ENCODE results near the gene ZNF692.
"Not testable (repeated sequence)": the region's sequence is repeated elsewhere in the genome, so short reads cannot be mapped to it uniquely, and the experiment has no call there.

Gene ZNF692, protein sequence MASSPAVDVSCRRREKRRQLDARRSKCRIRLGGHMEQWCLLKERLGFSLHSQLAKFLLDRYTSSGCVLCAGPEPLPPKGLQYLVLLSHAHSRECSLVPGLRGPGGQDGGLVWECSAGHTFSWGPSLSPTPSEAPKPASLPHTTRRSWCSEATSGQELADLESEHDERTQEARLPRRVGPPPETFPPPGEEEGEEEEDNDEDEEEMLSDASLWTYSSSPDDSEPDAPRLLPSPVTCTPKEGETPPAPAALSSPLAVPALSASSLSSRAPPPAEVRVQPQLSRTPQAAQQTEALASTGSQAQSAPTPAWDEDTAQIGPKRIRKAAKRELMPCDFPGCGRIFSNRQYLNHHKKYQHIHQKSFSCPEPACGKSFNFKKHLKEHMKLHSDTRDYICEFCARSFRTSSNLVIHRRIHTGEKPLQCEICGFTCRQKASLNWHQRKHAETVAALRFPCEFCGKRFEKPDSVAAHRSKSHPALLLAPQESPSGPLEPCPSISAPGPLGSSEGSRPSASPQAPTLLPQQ

DNA sequence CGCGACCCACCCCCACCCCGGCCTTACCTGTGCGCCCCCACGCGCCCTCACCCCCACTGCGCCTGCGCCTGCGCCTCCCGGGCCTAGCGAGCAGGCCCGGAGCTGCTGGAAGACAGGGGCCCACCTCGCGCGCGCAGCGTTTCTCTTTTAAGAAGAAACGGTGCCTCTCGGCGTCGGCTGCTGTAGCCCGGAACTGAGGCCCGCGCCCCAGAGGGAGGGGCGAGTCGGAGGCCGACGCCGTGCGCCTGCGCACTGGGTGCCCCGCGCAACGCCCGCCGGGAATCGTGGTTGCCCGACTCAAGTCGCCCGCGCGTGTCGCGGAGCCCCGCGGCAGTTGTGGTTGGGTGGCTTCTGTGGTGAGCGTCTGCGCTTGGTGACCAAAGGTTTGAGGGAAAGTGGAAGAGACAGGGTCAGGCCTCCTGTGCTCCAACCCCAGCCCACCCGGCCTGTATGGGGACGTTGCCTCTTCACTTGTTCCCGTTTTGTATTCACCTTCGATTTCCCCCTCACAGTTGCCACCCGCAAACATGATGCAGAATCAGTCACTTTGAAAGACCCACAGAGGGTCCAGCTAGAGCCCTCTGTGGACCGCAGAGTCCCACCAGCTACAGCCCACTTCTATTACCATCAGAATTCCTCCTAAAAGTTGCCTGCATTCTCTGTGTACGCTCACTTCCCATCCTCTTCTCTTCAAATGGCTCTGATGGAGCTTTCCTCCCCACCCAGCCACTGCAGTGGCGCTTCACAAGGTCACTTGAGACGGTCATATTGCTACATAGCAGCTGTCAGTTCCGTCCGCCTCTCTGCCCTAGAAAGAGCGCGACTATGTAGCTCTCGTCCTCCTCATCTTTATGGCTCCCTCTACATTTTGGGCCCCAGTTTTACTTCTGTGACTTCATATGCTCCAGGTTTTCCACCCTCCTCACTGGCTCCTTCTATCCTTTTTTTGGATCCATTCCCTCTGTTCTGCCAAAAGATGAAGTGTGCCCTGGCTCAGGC, at the start of gene ZNF692:
Gene ZNF692, minus strand, starts transcription at position 195 of the 999 bp plus-strand sequence. CDS start 776 bp downstream, outside the sequence.
- DNase-seq (ENCODE audit: low read depth in 2 of 2): peak; percentile 96 to 98

DNA sequence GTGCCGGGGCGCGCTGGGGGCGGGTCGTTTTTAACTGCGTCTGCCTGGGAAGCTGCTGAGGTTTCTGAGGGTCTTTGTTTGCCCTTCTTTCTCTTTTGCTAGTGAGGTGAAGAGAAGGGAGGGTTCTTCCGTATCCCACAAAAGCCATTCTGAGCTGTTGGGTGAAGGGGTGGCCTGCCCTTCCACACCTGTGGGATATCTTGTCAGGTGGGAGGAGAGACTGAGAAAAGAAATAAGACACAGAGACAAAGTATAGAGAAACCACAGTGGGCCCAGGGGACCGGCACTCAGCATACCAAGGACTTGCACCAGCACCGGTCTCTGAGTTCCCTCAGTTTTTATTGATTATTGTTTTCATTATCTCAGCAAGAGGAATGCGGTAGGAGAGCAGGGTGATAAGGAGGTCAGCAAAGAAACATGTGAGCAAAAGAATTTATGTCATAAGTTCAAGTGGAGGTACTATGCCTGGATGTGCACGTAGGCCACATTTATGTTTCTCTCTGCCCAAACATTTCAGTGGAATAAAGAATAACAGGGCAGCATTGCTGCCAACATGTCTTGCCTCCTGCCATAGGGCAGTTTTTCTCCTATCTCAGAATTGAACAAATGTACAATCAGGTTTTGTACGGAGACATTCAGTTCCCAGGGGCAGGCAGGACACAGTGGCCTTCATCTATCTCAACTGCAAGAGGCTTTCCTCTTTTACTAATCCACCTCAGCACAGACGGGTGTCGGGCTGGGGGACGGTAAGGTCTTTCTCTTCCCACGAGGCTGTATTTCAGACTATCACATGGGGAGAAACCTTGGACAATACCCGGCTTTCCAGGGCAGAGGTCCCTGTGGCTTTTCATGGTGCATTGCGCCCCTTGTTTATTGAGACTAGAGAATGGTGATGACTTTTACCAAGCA, 48.1 kb upstream of the ZNF692 start:
- no peak for DNase-seq (ENCODE audit: low read depth in 2 of 2)

DNA sequence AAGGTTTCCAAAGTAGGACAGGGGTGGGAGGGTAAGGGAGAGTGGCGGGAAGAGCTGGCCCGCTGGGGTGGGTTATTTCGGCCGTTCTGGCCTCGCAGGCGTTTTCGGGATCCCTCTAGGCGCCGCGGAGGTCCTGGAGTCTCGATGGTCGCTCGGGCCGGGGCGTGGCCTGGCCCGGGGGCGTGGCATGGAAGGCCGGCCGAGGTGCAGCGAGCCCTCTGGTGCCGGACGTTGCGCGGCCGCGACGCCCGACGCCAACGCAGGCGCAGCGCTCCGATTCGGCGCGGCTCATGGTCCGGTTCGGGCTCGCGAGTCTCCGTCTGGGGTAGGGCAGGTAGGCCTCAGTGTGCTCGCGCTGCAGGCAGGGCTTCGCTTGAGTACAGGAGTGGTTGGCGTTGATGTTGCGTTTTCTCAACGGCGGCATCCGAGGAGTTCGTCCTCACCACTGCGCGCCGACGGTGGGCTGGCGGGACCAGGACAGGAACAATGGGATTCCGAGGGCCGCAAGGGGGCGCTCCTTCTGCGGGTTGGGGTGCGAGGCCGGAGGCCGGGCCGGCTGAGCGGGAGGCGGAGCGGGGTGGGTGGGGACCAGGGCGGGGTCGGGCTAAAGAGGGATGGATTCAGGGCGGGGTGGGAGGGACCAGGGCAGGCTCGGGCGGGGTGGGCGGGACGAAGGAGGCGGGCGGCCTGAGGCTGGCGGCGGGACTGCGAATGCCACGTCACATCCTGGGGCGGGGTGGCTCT, 47.3 kb upstream of the ZNF692 start, which contains the start of gene PGBD2:
Gene PGBD2, plus strand, starts transcription at position 227 of the 744 bp plus-strand sequence. CDS start 7,628 bp downstream, outside the sequence.
- peak; percentile 87 to 90 for DNase-seq (ENCODE audit: low read depth in 2 of 2)

DNA sequence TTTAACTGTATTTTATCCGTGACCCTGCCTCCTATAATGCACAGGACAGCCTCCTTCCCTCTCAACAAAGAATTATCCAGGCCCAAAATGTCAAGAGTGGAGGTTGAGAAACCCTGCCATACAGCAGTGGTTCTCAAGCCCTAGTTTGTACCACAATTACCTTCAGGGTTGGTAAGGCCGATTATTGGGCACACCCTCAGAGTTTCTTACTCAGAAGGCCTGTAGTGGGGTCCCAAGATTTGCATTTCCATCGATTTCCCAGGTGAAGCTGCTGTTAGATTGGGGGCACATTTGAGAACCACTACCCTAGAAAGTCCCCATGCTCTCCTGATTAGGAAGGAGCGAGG, 46.8 kb upstream of the ZNF692 start:
- DNase-seq (ENCODE audit: low read depth in 2 of 2): no peak

DNA sequence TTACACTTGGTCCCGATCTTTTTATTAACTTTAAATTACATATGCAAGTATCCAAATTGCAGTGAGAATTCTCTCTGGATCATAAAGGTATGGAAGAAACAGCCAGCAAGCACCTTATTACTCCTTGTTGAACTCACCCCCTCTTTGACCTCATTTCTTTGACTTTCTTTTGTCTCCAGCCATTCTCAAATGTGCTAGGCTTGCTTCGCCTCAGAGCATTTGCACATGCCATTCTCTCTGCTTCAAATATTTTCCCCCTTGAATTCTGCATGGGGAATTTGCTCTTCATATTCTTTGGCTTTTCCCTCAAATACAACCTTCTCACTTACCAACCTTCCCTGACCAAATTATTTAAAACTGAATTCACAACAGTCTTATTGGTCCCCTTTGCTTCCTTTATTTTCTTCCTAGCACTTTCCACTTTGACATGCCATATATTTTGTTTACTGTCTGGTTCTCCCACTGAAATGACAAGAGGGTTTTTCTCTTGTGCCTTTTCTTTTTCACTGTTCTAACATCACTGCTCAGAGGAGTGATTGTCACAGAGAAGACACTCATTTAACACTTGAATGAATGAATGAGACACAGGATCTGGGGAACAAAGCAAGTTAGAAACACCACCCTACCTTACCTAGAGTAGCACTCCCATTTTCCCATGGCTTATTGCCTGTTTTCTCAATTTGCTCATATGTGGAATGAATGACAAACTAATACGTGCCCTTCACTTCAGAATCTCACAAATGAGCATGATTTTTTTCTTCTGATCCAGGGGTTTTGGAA, 45.7 kb upstream of the ZNF692 start:
- DNase-seq (ENCODE audit: low read depth in 2 of 2): no peak

DNA sequence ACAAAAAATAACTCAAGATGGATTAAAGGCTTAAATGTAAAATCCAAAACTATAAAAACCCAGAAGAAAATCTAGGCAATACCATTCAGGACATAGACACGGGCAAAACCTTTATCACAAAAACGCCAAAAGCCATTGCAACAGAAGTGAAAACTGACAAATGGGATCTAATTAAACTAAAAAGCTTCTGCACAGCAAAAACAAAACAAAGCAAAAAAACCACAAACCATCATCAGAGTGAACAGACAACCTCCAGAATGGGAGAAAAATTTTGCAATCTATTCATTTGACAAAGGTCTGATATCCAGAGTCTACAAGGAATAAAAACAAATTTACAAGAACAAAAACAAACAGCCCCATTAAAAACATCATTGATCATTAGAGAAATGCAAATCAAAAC, 42.7 kb upstream of the ZNF692 start:
- no peak for DNase-seq (ENCODE audit: low read depth in 2 of 2)

DNA sequence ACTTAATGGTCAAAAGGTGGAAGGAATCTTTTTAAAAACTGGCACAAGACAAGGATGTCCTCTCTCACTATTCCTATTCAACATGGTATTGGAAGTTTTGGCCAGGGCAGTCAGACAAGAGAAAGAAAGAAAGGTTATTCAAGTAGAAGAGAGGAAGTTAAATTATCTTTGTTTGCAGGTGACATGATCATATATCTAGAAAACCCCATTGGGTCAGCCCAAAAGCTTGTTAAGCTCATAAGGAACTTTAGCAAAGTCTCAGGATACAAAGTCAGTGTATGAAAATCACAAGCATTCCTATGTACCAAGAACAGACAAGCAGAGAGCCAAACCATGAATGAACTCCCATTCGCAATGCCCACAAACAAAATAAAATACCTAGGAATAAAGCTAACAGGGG, 41.8 kb upstream of the ZNF692 start:
- DNase-seq (ENCODE audit: low read depth in 2 of 2): no peak

DNA sequence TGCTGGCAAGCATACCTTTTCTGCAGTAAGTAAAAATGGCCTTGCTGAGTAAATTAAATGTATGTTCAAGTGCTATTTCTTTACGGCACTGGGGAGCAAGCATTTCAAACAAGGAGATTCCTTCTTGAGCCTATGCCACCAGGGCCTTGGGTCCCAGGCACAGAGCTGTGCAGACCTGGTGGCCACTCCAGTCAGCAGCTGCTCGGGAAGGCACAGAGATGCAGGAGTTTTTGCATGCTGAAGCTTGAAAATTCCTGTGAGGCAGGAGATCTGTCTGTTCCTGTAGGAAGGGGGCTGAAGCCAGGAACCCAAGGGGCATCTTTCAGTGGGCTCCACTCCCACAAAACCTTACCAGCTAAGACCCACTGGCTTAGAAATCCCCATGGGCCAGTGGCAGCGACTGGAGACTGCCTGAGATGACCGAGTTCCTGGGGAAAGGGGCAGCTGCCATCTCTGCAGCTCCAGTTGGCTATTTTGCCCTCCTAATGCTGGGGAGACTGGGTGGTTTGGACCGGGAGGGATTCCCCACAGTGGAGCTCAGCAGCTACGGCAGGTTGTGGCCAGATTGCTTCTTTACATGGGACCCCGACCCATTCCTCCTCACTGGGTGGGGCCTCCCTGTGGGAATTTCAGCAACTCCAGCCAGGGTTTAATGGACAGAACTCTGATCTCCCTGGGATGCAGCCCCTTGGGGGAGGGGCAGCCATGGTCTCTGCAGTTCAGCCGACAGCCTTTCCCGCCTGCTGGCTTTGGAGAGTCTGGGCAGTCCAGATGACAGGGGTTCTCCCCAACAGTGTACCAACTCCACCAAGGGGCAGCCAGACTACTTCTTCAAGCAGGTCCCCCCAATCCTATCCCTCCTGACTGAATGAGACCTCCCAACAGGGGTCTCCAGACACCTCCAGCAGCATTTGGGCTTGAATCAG, 38.8 kb upstream of the ZNF692 start:
- no peak for DNase-seq (ENCODE audit: low read depth in 2 of 2)

DNA sequence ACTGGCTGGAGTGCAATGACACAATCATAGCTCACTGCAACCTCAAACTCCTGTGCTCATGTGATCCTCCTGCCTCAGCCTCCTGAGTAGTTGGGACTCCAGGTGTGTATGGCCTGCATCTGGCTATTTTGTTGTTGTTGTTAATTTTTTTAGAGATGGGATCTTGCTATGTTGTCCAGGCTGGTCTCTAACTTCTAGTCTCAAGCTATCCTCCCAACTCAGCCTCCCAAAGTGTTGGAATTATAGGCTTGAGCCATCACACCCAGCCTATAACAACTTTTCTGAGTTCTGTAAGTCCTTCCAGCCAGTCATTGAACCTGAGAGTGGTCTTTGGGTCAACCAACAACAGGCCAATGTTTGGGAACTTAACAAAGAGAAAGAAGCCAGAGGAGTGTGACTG, 36.0 kb upstream of the ZNF692 start:
- no peak for DNase-seq (ENCODE audit: low read depth in 2 of 2)

DNA sequence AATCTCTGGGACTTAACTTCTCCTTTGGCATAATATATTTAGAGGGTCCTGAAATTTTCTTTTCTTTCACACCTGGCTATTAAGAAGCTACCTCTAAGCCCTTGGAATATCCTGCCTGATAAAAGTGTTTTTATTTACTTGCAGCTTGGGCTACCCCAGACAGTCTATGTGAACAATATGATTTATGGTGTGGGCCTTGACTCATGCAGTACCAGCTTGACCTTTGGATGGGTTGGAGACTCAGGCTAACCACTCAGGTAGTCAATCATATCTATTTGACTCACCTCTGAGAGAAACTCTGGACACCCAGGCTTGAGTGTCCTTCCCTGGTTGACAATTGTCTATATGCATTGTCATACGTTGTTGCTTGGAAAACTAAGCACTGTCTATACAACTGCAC, 33.7 kb upstream of the ZNF692 start:
- no peak for DNase-seq (ENCODE audit: low read depth in 2 of 2)

DNA sequence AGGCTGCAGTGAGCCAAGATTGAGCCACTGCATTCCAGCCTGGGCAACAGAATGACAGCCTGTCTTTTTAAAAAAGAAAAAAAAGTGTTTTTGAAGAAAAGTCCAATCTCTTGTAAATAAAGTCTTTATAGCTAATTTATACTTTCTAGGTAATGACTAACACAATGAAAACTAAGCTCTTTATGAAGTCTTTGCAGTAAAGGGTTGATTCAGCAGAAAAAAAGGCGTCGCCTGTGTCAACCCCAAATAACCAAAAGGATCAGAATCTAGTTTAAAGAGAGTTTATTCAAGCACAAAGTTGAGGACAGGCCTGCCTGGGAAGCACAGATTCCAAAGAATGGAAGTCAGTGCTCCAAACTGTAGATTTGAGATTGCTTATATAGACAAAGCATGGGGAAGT, 32.9 kb upstream of the ZNF692 start:
- no peak for DNase-seq (ENCODE audit: low read depth in 2 of 2)

DNA sequence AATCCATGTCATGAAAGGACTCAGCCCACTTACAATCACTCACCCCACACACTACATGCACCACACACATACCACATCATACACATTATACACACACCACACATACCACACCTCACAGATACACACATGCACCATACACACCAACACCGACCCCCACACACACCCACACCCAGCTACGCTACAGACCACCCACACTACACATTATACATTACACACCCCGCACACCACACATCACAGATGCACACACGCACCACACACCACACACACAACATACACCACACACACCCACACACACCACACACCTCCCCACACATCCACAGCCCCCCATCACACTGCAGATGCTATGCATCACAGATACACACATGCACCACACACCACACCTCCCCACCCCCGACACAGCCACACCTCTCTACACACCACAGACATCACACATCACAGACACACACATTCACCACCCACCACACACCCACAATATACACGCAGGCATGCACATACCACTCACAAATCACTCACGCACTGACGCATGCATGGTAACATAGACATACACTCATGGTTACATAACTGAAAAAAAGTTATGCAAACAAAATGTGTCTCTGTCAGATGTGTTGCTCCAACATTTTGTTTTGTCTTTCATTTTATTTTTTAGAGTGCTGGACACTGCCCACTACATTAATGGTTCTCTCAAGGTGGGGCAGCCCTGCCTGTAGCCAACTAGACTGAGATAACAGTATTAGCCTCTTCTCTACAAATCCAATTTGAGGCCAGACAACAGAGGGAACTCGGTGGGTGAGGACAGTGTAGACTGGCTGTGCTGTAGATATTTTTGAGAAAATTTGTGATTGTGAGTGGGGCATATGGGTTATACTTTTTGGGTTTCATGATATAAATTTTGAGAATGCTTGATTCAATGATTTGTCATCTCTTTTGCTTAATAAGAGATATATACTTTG, 31.9 kb upstream of the ZNF692 start:
- DNase-seq (ENCODE audit: low read depth in 2 of 2): no peak

DNA sequence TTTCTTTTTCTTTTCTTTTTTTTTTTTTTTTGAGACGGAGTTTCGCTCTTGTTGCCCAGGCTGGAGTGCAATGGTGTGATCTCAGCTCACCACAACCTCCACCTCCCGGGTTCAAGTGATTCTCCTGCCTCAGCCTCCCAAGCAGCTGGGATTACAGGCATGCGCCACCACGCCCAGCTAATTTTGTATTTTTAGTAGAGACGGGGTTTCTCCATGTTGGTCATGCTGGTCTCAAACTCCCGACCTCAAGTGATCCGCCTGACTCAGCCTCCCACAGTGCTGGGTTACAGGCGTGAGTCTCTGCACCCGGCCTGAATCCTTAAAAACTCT, 31.0 kb upstream of the ZNF692 start:
- not testable (repeated sequence) for DNase-seq (ENCODE audit: low read depth in 2 of 2)

DNA sequence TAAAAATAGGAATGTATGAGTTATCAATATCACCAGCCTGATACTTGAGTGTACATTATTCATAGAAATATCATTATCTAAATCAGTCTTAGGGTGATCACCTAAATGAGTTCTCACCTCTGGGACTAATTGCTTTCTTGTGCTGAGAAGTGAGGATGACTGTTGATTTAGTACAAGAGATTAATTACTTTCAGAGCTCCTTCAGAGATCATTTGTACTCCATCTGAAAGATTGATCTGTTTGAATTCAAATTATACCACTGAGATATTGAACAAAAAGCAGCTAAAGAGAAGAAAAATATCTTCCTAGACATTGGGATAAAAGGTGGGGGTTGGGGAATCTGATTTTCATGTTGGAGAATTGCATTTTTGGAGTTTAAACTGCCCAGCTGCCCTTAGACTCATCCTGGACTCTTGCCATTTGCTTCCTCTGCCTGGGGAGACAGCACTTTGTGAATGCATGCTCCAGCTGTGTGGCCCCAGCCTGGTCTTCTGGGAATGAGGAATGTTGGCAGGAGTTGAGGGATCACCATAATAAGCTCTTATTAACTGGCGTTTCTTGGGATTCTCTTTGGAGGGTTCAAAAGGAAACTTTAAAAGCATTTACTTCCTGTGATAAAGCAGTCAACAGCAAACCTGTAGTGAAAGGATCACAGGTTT, 27.5 kb upstream of the ZNF692 start:
- DNase-seq (ENCODE audit: low read depth in 2 of 2): no peak

DNA sequence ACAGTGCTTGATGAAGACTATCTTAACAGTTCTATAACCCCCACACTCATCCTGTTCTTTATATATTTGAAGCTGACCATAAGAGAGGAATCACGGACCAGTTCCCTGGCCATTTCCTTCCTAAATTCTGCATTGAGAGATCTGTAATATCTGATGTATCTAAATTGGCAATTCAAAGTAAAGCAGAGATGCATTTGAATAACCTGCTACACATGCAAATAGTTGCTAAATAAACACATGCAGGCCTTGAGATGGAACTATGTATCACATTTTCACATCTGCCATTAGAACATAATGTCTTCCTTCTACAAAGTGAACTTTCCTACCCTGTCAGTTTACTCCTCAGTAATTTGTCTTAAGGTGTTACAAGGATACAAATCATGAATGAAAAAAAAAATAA, 26.8 kb upstream of the ZNF692 start:
- no peak for DNase-seq (ENCODE audit: low read depth in 2 of 2)

DNA sequence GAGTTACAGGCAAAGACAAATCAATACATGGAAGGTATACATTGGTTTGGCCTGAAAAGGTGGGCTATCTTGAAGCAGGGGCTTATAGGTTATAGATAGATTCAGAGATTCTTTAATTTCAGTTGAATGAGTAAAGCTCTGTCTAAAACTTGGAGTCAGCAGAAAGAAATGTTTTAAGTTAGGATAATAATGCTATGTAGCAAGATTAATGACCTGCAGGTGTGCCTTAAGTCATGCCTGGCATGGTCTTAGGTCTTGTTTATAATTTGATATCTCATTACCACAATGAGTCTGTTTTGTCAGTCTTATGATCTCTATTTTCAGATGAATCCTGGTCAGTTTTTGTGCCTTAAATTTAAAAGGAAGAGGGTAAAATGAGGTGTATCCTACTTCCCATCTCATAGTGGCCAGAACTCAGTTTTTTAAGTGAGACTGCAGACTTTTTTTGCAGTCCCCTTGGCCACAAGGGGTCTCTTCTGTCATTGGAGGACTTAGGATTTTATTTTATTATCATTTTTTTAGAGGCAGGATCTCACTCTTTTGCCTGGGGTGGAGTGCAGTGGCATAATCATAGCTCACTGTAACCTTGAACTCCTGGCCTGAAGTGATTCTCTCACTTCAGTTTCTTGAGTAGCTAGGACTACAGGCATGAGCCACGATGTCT, 25.9 kb upstream of the ZNF692 start:
- no peak for DNase-seq (ENCODE audit: low read depth in 2 of 2)

DNA sequence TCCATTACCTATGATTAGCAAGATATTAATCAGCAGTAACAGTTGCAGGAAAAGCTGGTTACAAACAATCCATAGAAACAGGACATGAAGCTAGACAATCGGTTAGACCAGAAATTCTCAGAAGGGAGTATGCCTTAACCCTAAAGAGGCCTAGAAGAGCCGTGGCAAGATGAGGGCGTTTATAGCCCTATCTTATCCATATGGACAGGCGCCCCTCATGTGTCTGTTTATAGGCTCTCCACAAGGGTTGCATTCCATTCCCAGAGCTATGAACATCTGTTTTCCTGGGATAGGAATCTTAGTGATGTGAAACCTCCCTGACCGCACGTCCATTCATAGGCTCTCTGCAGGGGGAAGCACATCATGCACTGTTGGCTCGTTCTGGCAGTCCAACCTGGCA, 23.5 kb upstream of the ZNF692 start:
- not testable (repeated sequence) for DNase-seq (ENCODE audit: low read depth in 2 of 2)
